ENCODE data around the gene PPP1R12A. TPM values are rescaled to one million over a fixed set of nuclear protein-coding genes. Genes with fewer than 3 reads are reported as not detected.
"Not testable (repeated sequence)": the region's sequence is repeated elsewhere in the genome, so short reads cannot be mapped to it uniquely, and the experiment has no call there.

The PPP1R12A gene
- total RNA-seq, 1 donor from 2014 or later = 15.6 TPM

DNA sequence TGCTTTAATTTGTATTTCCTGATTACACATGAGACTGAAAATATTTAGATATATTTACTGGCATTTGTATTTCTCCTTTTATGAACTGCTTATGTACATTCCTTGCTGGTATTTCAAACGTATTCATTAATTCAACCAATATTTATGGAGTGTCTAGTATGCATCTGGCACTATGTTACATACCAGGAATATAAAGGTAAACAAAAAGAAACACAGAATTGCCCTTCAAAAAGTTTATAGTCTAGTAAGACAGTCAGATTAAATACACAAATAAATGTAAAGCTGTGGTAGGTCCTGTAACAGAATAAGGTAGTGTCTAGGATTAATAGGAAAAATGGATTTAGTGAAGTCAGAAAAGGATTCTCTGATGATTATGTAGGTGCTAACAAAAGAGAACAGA, 87.5 kb downstream of the PPP1R12A start:
- no peak for DNase-seq (ENCODE audit: low spot score)
- ATAC-seq = no peak

DNA sequence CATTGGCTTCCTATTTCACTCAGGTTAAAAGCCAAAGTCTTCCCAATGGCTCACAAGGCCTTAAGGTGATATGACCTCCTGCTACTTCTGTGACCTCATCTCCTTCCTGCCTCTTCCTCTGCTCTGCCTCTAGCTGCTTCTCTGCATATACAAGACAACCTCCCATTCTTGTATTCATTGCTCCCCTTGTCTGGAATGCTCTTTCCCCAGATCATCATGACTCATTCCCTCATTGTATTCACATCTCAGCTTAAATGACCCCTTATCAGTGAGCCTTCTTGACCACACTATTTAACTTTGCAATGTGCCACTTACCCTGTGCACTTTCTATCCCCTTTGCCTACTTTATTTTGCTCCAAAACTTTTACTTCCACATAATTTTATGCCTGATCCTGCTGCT, 90.2 kb downstream of the PPP1R12A start:
- DNase-seq (ENCODE audit: low spot score) = no peak
- no peak for ATAC-seq

DNA sequence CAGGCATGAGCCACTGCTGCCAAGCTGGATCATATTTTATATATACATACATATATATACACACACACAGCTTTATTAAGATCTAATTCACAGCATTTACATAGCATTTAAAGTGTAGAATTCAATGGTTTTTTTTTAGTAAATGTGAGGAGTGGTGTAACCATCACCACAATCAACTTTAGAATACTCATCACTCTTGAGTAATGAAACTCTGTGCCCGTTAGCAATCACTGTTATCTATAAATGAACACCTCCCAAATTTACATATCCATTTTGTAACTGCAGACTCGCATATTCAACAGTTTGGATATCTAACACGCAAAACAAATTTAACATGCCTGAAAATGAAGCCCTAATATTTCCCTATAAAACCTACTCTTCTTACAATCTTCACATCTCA, 90.9 kb downstream of the PPP1R12A start:
- DNase-seq (ENCODE audit: low spot score) (no peak), ATAC-seq (no peak)

DNA sequence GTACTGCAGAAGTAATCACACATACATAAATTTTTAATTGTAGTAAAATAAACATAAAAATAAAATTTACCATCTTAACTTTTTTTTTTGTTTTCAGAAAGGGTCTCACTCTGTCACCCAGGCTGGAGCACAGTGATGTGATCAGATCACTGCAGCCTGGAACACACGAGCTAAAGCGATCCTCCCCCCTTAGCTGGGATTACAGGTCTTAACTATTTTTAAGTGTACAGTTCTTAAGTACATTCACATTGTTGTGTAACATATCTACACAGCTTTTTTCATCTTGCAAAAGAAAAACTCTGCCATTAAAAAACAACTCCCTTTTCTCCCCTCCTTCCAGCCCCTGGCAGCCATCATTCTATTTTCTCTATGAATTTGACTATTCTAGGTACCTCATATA, 92.3 kb downstream of the PPP1R12A start:
- DNase-seq (ENCODE audit: low spot score) (no peak), ATAC-seq (no peak)

DNA sequence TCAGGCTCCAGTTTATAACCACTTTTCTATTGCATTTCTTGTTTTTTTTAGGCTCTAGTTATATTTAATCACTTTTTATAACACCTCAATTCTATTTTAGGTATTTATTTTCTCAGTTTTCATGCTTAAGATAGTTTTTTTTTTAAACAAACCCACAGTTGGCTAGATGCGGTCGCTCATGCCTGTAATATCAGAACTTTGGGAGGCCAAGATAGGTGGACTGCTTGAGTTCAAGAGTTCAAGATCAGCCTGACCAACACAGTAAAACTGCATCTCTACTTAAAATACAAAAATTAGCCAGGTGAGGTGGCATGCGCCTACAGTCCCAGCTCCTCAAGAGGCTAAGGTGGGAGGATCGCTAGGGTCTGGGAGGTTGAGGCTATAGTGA, 93.0 kb downstream of the PPP1R12A start:
- DNase-seq (ENCODE audit: low spot score) (no peak), ATAC-seq (no peak)

DNA sequence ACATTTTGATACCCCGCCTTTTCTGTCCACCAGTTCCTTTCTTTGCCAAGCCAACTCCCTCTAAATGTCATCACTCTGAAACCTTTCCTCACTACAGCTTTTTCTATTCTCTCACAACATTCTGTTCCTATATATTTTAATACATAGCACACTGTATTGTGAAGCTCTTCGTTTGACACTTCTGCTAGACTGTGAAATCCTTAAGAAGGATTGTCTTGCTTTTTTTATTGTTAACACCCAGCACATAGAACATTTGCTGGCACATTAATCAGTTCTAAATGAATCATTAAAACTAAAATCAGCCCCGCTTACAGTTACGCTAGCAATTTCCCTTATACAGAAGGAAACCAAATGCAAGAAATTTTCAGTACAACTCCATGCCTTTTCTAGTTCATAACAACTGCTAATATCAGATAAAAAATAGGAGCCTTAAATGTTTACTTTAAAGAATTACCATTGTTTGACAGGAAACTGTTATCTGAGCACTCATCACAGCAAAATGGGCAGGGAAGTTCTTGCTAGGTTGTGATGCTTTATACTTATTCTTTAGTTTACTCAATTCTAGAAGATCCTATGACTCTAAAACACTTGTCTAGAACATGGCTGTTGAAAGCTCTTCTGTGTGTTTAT, 93.5 kb downstream of the PPP1R12A start:
- DNase-seq (ENCODE audit: low spot score) (no peak), ATAC-seq (no peak)

DNA sequence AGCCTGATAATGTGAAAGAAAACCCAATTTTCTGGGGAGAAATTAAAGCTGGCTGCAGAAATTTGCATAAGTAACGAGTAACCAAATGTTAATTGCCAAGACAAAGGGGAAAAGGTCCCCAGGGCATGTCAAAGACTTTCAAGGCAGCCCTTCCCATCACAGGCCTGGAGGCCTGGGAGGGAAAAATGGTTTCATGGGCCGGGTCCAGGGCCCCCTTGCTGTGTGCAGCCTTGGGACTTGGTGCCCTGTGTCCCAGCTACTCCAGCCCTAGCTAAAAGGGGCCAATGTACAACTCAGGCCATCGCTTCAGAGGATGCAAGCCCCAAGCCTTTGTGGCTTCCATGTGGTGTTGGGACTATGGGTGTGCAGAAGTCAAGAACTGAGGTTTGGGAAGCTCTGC, 96.5 kb downstream of the PPP1R12A start:
- ATAC-seq (no peak), DNase-seq (ENCODE audit: low spot score) (no peak)

DNA sequence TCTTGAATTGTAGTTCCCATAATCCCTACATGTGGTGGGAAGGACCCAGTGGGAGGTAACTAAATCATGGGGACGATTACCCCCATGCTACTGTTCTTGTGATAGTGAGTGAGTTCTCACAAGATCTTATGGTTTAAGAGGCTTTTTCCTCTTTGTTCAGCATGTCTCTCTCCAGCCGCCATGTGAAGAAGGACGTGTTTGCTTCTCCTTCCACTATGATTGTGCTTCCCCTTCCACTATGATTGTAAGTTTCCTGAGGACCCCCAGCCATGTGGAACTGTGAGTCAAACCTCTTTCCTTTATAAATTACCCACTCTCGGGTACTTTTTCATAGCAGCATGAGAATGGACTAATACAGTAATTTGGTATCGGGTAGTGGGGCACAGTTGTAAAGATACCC, 97.3 kb downstream of the PPP1R12A start:
- ATAC-seq = no peak
- DNase-seq (ENCODE audit: low spot score) = no peak

DNA sequence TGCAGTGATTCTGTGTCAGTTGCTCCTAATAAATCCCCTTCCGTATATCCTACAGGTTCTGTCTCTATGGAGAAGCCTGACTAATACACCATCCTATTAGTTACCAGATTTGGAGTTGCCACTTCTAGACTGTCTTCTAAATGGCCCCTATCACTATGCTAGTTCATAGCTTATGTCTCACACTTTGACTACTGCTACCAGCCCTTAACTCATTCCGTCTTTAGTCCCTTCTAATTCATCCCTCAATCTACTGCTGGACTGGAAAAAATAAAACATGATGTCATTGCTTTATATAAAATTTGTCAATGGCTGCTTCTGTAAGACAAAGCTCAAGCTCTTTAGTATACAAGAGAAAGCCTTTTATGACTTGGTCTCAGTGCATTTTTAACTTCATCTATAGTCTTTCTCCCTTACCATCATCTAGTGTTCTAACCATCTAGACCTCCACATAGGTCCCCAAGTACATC, 99.5 kb downstream of the PPP1R12A start:
- no peak for ATAC-seq
- DNase-seq (ENCODE audit: low spot score) = no peak

DNA sequence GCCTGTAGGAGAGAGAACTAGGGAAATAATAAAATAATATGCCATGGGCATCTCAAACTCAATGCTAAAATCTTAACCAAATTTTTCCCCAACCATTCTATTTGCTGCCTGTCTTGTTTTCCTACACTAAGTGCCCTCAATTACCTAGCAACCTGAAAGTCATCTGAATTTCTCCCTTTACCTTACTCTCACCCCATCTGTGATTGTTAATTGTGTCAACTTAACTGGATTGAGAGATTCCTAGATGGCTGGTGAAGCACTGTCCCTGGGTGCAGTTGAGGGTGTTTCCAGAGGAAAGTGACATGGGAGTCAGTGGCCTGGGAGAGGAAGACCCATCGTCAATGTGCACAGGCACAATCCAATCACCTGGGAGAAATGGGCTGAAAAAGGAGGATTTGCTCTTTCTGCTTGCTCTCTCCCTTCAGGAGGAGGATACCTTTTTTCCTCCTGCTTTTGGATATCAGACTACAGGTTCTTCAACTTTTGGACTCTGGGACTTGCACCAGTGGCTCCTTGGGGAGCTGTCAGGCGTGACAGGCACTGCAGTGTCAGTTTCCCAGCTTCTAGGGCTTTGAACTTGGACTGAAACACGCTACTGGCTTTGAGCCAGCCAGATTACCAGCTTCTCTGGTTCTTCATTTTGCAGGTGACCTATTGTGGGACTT, 100.1 kb downstream of the PPP1R12A start:
- ATAC-seq (peak; percentile 38), DNase-seq (ENCODE audit: low spot score) (no peak)

DNA sequence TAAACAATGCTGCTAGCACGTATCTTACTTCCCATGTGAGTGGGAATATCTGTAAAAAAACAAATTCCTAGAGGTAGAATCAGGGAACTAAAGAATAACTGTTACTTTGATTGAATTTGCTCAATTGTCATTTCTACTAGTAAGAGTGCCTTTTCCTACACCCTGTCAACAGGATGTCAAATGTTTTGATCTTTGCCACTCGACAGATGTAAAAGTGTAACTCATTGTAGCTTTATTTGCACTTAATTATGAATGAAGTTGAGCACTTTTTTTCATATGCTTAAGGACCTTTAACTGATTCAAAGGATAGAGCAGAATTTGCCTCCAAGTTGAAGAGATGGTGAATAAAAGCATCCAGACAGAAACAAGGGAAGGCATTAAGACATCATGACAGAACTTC, 104.5 kb downstream of the PPP1R12A start:
- ATAC-seq (no peak), DNase-seq (ENCODE audit: low spot score) (no peak)

DNA sequence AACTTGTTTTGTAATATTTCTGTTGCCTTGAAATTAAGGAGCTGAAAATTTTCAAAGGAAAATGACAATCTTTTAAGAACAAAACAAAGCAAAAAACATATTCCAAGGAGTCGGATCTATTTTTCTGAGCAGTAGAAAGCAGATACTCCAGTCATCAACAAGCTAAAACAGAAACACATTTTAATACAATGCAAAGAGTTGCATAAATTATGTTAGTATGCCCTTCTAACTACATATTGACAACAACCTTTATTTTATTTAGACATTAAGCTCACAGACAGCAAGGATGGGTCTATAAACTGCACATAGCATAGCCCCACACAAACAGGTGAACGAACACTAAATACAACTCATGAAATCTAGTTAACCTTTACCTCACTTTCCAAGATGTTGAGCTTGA, 106.0 kb downstream of the PPP1R12A start:
- ATAC-seq (no peak), DNase-seq (ENCODE audit: low spot score) (no peak)

DNA sequence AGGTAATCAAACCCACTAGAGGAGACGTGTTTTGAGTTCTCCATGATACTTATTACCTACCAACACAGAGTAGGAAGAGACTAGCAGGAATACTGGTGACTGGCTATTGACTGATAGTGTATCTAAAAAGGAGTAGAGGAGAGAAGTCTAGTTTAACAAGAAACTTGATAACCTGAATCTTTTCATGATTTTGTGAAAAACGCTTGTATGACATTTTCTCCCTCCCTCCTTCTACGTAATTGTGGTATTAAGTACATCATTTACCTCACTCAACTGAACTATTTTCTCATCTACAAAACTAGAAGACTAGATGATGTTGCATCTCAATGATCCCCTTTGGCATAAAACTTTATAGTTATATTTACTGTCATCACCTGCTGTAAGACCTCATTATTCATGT, 107.4 kb downstream of the PPP1R12A start:
- ATAC-seq (no peak), DNase-seq (ENCODE audit: low spot score) (no peak)

DNA sequence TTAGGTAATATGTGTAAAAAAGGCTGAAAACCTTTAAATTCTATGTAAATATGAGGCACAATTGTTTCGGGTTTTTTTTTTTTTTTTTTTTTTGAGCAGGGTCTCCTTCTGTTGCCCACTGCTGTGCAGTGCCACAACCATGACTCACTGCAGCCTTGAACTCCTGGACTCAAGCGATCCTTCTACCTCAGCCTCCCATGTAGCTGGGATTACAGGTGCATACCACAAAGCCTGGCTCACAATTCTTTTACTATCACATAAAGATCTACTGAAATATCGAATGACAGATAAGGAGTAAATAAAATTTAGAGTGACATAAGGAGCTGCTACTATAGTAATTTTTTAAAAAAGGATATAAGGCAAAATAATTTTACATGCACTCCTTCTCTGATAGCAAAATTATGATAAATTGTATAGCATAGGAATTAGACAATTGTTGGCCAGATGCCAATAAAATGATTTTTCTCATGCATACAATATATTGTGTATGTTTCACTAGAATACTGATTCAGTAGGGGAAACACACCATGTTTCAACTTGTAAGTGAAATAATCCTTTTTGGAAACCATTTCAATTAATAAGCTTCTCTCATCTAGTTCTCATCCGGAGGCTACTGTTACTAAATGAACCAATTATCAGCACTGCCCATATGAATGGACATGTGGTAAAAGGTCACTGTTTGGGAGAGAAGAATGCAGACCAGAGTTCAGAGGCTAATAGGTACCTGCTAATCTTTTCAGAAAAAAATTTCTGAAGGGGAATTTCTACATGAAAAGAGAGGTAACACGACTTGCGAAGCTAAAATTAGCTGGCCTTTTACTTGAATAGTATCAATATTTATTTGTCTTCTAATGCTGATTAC, 108.4 kb downstream of the PPP1R12A start:
- ATAC-seq (no peak), DNase-seq (ENCODE audit: low spot score) (no peak)

DNA sequence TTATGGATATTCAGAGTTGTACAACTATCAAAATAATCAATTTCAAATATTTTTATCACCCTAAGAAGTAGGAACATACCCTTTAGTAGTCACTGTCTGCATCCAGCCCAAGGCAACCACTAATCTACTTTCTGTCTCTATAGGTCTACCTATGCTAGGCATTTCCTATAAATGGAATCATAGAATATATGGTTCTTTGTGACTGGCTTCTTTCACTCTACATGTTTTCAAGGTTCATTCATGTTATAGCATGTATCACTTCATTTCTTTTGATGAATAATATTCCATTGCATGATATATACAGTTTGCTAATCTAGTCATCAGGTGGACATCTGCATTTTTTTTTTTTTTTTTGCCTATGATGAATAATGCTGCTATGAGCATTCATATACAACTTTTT, 112.4 kb downstream of the PPP1R12A start:
- ATAC-seq = no peak
- no peak for DNase-seq (ENCODE audit: low spot score)

DNA sequence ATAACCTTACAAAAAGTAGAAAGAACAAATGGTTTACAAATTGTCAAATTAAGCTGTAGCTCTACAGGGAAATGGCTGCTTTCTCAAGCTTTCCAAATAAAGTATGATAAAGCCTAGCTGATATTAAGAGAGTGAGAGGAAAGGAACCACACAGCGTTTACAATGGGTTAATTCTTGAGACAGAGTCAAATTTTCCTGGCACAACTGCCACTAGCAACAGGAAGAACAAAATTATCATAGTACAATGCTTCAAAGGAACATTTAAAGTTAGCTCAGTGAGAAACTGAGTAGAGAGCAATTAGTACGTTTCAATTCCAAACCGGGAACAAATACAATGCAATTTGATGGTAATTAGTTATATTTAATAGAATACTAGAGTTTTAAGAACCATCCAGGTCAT, 116.0 kb downstream of the PPP1R12A start:
- ATAC-seq (no peak), DNase-seq (ENCODE audit: low spot score) (no peak)

DNA sequence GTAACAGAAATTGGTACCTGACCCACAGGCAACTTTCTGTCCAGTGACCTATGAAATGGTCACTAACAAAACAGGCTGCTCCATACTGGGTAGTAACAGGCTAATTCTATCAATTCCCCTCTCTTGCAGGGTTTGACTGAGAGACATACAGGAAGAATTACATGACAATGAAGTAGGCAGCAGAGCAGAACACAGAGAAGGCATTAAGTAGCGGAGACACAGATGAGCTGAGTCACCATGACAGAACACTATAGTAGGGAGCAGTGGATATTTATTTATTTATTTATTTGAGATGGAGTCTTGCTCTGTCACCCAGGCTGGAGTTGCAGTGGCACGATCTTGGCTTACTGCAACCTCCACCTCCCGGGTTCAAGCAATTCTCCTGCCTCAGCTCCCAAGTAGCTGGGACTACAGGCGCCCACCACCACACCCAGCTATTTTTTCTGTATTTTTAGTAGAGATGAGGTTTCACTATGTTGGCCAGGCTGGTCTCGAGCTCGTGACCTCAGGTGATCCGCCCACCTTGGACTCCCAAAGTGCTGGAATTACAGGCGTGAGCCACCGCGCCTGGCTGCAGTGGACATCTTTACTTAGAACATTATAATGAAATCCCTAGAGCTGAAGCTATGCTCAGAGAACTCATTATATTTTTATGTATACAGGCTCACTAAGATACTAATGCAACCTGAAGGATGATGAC, 150.4 kb downstream of the PPP1R12A start:
- not testable (repeated sequence) for ATAC-seq; DNase-seq (ENCODE audit: low spot score)

DNA sequence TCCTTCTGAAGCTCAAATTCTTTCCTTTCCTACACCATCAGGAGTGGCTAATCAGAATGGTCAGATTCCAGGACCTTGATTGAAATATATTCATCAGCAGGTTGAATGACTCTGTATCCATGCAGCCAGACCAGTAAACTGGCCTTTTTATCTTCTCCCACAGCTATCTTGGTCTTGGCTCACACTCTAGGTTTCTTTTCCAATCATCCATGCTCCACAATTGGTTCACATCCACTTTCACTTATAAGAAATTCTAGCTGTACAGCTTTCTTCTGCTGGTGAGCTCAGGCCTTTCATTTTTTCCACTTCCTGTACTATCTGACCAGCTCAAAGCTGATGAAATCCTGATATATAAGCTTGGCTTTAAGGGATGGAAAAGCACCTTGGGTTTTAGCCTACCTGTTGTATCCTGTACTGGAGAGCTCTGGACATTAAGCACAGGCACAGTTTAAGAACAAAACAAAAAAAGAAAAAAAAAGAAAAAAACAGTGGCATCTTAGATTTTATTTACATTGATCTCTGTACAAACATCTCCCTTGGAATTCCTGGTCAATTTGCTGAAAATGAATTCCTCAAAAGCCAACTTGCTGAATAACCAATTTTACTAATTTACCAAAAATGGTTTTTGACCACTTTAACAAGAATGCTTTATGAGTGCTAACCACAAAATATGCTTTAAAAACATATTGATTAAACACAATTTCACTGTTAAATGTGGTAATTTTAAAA, 152.6 kb downstream of the PPP1R12A start:
- ATAC-seq (peak; percentile 30), DNase-seq (ENCODE audit: low spot score) (no peak)

DNA sequence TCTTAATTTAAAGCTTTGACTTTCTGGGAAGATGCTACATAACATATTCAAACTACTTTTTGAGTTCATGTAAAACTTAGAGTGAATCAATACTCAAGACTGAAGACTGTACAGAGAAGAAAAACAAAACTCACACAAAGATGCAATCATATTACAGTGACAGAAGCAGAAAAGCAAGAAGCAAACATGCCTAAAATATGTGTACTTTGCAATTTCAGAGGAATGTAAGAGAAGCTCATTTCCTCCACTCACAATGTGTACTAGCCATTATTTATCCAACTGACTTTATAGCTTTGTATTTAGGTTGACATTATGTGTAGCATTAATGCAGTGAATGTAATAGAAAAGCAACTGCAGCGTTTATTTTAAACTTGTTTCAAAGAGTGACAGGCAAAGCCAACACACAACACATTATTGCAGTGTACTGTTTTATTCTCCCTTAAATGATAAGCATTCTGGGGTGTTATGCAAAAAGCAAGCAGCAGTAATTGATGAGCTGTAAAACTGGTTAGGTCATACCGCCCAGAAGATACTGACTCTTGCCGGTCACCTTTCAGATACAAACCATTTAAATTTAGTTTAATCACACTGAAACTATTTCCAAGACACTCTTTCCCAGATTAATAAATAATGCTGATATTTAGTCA, 156.0 kb downstream of the PPP1R12A start:
- no peak for DNase-seq (ENCODE audit: low spot score)

DNA sequence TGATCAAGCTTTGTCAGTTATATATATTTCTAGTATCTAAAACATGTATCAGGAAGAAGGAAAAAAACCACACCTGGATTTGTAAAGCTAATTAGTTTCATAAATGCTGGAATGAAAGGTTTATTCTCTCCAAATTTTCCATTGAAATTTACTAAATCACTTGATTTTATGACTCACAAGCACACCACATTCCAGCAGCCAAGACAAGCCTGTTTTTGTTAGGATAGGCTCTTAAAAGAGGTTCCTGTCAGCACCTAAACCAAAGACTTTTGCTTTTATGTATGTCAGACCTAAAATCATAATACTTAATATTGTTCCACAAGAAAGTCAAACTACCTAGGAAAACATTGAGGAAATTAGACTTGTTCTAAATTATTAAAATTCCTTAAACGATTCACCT, 158.8 kb downstream of the PPP1R12A start:
- DNase-seq (ENCODE audit: low spot score) (no peak), ATAC-seq (no peak)

More for the DNA sequence above, 156.0 kb downstream of the PPP1R12A start:
- no peak for ATAC-seq
